Effector CD8-positive, alpha-beta T cell (primary cell): Measurements from ENCODE around the gene TMEM258.

Experiments
- DNase-seq: peaks from one replicate; lab custom pipeline; 2025; lab: John Stamatoyannopoulos, UW
- total RNA-seq, 4 experiments: gene quantifications; one replicate each; lab custom pipeline; 2026; lab: John Stamatoyannopoulos, UW

Gene TMEM258
- 21.7 to 28.0 (median 26.7) reads per million in 4 experiments for total RNA-seq

DNA sequence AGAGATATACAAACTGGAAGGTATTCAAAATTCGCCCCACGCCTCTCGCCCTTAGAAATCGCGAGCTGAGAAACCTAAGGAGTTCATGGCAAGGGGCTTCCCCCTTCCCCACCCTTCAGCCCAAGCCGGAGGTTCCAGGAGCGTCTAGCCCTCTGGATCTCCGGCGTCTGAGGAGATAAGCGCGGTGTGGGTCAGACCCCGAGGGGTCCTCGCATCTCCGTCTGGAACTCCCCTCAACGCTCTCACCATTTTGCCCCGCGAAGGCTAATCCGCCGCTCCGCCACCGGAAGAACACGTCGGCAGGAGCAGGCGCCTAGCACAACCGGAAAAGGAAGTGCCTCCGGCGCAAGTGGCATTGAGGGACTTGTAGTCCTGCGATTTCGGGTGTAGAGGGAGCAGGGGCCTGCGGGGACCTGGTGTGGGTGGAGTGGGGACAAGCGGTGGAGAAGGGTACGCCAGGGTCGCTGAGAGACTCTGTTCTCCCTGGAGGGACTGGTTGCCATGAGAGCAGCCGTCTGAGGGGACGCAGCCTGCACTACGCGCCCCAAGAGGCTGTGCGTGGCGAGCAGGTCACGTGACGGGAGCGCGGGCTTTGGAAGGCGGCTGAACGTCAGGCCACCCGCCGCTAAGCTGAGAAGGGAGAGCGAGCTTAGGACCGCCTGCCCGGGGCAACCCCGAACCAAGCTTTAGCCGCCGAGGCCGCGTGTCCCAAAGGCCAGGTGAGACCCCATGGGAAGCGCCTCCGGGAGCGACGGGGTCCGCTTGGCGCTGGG is at the start of gene TMEM258, which contains the start of gene FEN1:
Gene TMEM258, minus strand, starts transcription at position 290 of the 773 bp plus-strand sequence. Its CDS starts 41 bp downstream, at position 249.
Gene FEN1, plus strand, starts transcription at position 602 of the 773 bp plus-strand sequence. CDS start 2,451 bp downstream, outside the sequence.
- DNase-seq, result peak; percentile 78

DNA sequence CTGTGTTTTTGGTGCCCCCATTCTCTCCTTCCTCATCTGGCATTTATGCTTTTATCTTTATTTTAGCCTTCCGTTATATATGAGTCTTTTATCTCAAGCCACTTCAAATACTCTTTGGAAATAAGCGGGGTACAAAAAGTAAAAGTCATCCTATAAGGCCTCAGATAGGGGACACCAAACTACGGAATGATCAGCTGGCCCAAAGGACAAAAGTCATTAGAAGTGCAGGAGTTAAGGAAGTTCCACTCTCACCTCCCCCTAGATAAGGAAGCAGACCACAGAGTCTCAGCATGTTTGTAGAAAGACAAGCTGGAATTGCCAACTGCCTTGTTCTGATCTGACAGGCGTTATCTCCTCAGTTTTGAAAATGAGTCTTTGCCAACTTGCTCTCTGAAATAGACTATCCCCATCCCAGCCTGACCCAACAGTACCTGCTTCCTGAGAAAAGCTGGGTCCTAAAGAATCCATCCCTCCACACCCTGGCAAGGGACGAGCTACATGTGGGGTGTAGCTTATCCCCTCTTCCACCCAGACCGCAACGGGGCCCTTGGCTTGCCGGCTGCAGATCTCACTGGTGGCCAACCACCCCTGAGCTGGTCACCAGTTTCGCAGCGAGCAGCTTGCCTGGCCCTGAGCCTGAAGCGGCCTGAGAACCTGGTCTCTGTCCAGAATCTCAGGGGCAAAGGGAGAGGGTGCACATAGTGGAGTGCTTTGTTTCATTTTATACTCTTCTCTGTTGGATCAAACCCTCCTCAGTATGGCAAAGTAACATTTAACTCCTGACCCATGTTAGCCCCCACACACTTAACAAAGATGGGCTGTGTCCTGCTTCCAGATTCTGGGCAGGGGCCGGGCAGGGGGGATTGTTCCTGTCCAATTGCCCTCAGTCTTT is 49.5 kb upstream of the TMEM258 start:
- DNase-seq, result no peak

GRCh38 chr11:61840371-61840770 is 48.0 kb upstream of the TMEM258 start:
- no peak for DNase-seq

GRCh38 chr11:61839742-61840141 is 47.3 kb upstream of the TMEM258 start:
- no peak for DNase-seq

DNA sequence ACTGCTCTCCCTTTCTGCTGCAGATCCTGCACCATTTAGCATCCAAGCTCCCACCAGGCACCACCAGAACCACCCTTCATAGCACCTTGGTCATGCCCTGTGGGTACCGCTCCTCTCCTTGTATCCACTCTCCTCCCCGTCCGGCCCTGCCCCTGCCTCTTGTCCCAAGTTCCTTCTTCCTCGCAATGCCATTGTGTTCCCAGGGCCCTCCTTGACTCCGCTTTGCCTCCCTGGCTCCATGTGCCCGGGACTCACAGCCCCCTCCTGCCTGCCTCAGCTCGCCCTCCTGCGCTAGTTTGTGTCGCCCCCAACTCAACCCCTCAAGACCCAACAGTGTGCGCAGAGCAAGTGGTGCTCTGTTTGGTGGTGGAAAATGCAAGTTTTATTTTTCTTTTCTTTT is 46.5 kb upstream of the TMEM258 start:
- no peak for DNase-seq

- no peak for DNase-seq
Observed at GRCh38 chr11:61838501-61838900, 46.1 kb upstream of the TMEM258 start.

DNA sequence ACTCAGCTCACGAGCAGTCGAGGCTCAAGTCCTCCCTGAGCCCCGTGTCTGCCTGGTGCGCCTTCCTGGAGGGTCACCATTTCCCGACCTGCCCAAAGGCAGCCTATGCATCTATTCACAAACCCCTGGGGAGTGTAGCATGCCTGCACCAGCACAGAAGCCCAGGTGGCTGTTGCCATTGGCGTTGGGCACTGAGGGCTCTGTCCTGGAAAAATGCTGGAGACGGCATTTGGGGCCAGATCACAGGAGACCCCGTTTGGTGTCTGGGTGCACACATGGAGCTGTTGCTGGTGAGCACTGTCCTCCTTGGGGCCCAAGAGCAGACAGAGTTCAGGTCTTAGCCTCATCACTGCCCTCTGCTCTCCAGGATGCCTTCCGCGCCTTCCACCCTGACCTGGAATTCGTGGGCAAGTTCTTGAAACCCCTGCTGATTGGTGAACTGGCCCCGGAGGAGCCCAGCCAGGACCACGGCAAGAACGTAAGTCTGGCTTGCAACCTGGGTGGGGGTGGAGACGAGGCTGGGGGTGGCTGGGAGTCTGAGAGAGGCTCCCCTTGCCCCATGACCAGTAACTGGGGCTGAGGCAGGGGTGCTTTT is 45.1 kb upstream of the TMEM258 start:
- no peak for DNase-seq

DNA sequence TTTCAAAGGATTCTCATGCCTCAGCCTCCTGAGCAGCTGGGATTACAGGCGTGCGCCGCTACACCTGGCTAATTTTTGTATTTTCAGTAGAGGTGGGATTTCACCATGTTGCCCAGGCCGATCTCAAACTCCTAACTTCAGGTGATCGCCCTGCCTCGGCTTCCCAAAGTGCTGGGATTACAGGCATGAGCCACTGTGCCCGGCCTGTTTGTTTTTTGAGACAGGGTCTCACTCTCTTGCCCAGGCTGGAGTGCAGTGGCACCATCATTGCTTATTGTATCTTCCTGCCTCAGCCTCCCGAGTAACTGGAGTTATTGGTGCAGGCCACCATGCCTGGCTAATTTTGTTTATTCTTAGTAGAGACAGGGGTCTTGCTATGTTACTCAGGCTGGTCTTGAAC is 43.8 kb upstream of the TMEM258 start:
- DNase-seq, result no peak

- no peak for DNase-seq
Observed at GRCh38 chr11:61834278-61835048, 42.1 kb upstream of the TMEM258 start.

GRCh38 chr11:61833926-61834277 is 41.5 kb upstream of the TMEM258 start:
- DNase-seq, result no peak

- no peak for DNase-seq
Observed at GRCh38 chr11:61833471-61833870, 41.1 kb upstream of the TMEM258 start.

DNA sequence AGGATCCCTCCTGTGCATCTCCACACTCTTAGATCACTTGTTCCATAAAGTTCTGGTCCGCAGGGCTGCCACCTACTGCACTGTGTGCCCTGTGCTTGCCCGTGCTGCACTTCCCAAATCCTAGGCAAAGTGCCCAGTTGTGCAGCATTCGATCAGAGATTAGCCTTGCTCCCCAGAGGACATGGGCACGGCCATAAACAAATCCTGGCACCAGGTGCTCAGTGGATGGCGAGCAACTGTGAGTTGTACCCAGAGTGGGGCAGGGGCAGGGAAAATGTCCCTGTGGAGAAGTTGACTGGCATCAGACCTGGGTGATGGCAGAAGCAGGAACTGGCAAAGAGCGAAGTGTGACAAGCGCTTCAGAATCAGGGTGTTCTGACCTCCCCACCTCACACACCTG is 40.4 kb upstream of the TMEM258 start:
- no peak for DNase-seq

DNA sequence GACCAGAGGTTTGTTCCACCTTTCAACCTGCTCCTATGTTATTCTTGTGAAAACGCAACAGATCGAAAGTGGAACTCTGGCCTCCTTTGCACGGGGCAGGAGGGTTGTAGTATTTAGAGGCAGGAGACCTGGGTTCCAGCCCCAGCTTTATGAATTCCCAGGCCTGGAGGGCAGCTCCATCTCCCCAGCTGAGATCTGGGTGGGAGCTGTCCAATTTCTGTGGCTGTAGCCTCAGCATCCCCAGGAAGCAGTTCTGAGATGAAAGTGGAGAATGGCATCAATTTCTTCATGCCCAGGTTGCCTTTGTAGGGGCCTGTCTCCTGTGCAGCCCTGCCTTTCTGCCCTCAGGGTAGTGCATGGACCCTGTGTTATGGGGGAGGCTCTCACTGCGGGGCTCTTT is 39.8 kb upstream of the TMEM258 start:
- DNase-seq, result no peak

GRCh38 chr11:61830237-61831105 is 38.1 kb upstream of the TMEM258 start:
- no peak for DNase-seq

GRCh38 chr11:61829806-61830205 is 37.4 kb upstream of the TMEM258 start:
- DNase-seq, result no peak

DNA sequence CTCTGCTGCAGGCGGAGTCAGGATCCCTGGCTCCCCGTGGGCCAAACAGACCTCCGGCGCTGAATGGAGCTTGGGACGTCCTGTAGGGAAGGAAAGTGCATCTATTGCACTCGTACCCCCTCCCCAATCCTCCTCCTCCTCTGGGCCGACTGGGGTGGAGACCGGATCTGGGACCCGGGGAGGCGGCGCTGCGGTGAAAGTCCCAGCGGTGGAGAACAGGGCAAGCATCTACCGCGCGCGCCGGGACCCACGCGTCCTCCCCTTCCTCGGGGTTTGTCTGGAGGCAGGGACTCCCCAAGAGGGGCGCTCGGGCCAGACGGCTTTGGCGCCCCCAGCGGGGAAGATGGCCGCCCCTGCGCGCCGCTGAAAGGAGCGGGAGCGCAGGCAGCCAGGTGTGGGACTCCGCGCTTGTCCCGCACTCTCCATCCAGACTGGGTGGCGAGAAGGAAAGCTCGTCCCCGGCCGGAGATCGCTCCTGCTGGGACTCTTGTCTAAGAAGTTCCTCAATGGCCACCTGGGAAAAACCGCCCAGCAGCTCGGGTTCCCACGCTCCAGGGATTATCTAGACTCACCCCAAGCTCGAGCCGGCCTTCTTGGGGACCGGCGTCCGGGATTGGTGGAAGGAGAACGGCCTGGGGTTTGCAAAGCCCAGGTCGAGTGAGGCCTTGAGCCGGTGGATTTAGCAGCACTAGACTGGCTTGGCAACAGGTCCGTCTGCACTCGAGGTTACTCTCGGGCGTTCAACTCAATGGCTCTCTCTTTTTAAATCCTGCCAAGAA is 36.4 kb upstream of the TMEM258 start:
- DNase-seq, result peak; percentile 5

- no peak for DNase-seq
Observed at GRCh38 chr11:61828379-61828628, 35.9 kb upstream of the TMEM258 start.

- DNase-seq, result peak; percentile 50
Observed at GRCh38 chr11:61827571-61828378, 35.4 kb upstream of the TMEM258 start, which contains the start of gene FADS2. FADS2 (plus strand) TSS chr11:61828300; CDS start chr11:61828391, 91 bp downstream.

GRCh38 chr11:61826930-61827570 is 34.7 kb upstream of the TMEM258 start:
- no peak for DNase-seq
